ENCODE measurements around the gene LRRFIP2.
"Not testable (repeated sequence)": the region's sequence is repeated elsewhere in the genome, so short reads cannot be mapped to it uniquely, and the experiment has no call there.

The LRRFIP2 gene

GRCh38 chr3:37145611-37146010 lies 28.8 kb downstream of the LRRFIP2 start:
- DNase-seq = no peak

- DNase-seq = no peak
Measured at GRCh38 chr3:37144806-37145205, 29.6 kb downstream of the LRRFIP2 start.

- DNase-seq = no peak
Measured at GRCh38 chr3:37143821-37144220, 30.6 kb downstream of the LRRFIP2 start.

GRCh38 chr3:37141676-37142075 lies 32.7 kb downstream of the LRRFIP2 start:
- DNase-seq = no peak

GRCh38 chr3:37140899-37141541 lies 33.4 kb downstream of the LRRFIP2 start:
- no peak for DNase-seq

- DNase-seq = no peak
Measured at GRCh38 chr3:37139567-37140052, 34.8 kb downstream of the LRRFIP2 start.

- DNase-seq = no peak
Measured at GRCh38 chr3:37138816-37139215, 35.6 kb downstream of the LRRFIP2 start.

GRCh38 chr3:37137516-37137915 lies 36.9 kb downstream of the LRRFIP2 start:
- no peak for DNase-seq

GRCh38 chr3:37136067-37136466 lies 38.3 kb downstream of the LRRFIP2 start:
- no peak for DNase-seq

GRCh38 chr3:37135561-37135960 lies 38.8 kb downstream of the LRRFIP2 start:
- DNase-seq = no peak

GRCh38 chr3:37132334-37132733 lies 42.0 kb downstream of the LRRFIP2 start:
- no peak for DNase-seq

- DNase-seq = no peak
Measured at GRCh38 chr3:37131860-37132144, 42.6 kb downstream of the LRRFIP2 start.

- DNase-seq = no peak
Measured at GRCh38 chr3:37130984-37131859, 43.2 kb downstream of the LRRFIP2 start.

GRCh38 chr3:37130448-37130847 lies 43.9 kb downstream of the LRRFIP2 start:
- DNase-seq = no peak

- DNase-seq = no peak
Measured at GRCh38 chr3:37129871-37130270, 44.5 kb downstream of the LRRFIP2 start.

- DNase-seq = no peak
Measured at GRCh38 chr3:37127340-37127739, 47.0 kb downstream of the LRRFIP2 start.

- no peak for DNase-seq
Measured at GRCh38 chr3:37126856-37127255, 47.5 kb downstream of the LRRFIP2 start.

- no peak for DNase-seq
Measured at GRCh38 chr3:37125195-37126073, 48.9 kb downstream of the LRRFIP2 start.

GRCh38 chr3:37124435-37124834 lies 49.9 kb downstream of the LRRFIP2 start:
- DNase-seq = no peak

- DNase-seq = no peak
Measured at GRCh38 chr3:37123292-37123691, 51.1 kb downstream of the LRRFIP2 start.

- not testable (repeated sequence) for DNase-seq
Measured at GRCh38 chr3:37122069-37122468, 52.3 kb downstream of the LRRFIP2 start.

- no peak for DNase-seq
Measured at GRCh38 chr3:37118163-37118562, 56.2 kb downstream of the LRRFIP2 start.
